ENCODE data around the gene DMD.
"Not testable (repeated sequence)": the region's sequence is repeated elsewhere in the genome, so short reads cannot be mapped to it uniquely, and the experiment has no call there.

Gene DMD

DNA sequence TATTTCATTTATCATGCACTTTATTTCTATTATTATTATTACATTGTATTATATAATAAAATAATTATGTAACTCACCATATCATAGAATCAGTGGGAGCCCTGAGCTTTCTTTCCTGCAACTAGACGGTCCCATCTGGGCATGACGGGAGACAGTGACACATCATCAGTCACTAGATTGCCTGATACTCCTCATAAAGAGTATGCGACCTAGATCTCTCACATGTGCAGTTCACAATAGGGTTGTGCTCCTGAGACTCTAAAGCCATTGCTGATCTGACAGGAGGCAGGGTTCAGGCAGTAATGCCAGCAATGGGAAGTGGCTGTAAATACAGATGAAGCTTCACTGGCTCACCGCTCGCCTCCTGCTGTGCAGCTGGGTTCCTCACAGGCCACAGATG, 62.3 kb downstream of the DMD start:
- DNase-seq = no peak

DNA sequence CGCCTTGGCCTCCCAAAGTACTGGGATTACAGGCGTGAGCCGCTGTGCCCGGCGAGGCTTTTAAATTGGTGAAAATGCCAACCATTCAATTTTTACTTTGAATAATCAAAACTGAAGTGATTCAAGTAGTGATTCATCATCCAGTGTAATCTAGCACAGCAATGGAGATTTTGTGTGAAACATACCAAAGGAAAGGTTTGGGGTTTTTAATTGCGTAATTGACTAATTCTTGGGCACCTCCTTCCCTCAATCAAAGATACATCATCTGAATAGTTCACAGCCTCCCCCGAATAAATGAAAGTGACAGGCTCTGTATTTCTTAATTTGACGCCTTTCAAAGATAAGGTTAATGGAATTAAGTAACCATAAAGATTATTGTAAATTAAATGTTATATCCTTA, 69.0 kb downstream of the DMD start:
- DNase-seq = no peak

DNA sequence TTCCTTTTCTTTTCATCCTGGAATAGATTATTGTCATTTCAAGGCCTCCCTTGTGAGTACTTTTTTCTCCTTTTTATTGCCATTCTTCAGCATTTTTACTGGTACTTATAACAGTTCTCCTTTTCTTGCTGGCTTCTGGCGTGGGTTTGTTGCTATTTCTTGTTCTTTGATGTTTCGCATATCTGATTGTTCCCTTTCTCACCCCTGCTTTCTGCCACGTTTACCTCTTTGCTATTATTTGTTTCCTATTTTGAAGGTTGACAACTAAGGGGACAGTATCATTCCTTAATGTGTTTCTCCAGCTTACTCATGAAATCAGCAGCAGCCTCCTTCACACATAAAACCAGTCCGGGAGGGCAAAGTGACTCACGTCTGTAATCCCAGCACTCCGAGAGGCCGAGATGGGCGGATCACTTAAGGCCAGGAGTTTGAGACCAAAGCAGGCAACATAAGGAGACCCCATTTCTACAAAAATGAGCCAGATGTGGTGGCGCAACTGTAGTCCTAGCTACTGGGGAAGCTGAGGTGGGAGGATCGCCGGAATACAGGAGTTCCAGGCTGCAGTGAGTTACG, 72.6 kb downstream of the DMD start:
- no peak for DNase-seq

DNA sequence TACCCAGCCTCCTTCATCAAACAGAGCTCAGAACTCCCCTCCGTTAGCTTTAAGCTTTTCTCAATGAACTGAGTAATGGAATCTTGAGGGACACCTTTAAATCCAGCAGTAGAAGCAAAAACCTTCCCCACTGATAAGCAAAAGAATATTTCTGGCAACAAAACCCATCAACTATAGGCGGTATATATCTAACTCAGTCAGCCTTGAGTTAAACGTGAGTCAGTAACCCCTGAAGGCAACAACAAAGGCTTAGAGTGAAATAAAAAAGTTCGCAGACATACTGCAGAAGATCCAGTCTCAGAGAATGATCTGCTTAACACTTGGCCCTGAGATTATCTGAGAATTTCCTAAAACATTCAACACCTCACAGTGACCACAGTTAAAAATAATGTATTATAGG, 77.2 kb downstream of the DMD start:
- no peak for DNase-seq

DNA sequence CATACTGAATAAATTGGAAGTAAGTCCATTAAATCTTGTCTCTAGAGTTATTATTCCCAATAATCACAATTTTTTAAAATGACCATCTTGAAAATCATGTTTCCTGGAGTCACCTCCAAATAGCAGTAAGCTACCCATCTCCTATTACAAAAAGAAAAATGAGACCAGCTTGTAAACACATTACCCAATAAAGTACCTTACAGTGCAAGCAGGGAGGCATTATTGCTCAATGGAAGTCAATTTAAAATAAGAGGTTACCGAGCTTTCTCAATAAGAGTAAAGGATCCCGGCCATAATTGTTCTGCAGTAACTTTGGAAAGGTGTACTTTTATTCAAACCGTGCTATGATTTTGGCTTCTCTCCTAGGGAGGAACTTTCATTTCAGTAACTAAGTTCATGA, 78.0 kb downstream of the DMD start:
- no peak for DNase-seq

DNA sequence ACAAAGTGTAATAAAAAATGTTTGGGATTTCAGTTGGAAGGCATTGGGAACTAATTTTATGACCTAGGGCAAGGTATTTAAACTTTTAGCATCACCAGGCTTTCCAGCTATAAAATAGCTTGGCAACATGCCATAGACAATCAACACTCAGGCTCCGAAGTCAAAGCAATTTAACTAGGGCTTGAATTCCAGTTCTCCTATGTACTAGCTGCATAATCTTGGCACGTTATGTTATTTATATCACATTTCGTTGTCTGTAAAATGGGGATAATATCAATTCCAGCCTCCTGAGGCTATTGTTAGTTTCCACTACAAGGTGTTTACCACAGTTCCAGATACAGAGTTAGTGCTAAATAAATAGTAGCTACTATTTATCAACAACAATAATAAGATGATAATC, 78.8 kb downstream of the DMD start:
- DNase-seq = no peak

DNA sequence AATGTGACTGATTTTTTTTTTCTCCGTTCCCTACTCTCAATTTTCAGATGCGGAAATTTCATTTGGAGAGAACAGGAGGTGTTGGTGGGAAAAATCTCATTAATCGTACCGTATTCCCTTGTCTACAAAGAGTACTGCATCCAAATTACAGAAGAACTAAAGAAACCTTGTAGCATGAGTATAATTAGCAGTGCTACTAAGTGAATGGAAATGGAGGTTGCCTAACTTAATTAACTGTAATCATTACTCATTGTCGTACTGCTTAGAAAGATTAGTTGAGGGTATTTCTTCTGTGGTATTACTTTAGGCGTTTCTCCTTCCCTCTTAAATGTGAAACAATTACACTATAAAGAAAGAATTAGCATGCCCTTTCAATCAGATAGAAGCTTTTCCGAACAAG, 81.7 kb downstream of the DMD start:
- no peak for DNase-seq

DNA sequence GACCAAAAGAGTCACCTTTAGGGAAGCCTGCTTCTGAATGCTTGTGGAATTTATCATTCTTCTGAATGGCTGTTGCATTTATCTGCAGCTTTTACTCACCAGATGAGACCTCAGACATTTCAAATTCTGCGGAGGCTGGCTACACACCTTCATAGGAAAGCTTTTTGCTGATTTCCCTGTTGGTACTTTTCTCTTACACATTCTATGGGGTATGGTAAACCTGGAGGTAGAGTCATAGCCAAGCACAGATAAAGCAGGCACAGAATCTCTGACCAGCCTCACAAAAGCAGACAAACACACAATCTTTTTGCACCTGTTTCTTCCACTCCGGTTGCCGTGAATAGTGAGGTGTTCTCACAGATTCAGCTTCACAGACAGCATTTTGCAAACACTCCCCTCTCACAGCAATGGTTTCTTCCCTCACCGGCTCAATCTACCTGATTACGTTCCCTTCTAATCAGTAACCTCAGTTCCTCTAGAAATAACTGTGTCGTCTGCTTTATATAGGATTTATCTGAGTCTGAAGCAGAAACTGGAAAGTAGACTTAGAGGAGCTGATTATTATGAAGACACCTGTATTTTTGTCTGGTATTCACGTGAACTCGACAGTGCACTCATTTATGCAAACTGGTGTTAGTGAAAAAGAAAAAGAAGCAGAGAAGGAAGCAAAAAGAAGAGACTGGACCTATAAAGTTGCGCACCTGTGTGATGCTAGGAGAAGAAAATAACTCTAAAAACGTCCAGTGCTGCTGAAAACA, 83.1 kb downstream of the DMD start:
- DNase-seq = no peak

DNA sequence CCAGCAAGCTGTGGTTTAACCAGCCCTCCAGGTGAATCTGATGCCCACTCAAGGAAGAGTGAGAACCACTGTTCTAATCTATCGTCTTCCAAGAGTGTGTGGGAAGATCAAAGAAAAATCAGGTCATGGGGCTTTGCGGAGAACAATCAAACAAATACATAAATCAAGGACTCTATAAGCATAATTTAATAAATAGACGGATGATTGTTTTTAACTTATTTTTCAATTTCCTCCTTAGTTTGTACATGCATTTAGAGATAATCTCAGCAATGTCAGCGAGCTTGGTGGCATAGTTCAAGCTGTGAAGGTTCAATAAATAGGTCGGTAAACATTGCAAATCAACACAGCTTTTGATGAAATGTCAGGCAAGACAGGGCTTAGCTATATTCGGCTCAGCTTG, 84.9 kb downstream of the DMD start:
- DNase-seq = no peak

DNA sequence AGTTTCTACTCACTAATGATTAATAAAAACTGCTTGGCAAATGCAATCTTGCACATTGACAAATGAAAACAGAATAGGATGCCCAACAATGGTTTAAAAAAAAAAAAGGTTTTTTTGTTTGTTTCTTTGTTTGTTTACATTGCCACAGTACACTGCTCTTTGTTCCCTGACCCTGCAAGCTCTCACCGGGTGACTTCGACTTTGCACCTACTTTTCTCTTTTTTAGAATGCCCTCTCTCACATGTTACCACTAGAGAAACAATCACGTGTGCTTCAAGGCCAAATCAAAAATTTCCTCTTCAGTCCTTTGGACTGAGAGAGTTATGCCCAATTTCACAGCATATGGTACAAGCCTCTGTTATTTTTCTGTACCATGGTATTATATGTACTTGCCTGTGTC, 101.5 kb downstream of the DMD start:
- DNase-seq = no peak

DNA sequence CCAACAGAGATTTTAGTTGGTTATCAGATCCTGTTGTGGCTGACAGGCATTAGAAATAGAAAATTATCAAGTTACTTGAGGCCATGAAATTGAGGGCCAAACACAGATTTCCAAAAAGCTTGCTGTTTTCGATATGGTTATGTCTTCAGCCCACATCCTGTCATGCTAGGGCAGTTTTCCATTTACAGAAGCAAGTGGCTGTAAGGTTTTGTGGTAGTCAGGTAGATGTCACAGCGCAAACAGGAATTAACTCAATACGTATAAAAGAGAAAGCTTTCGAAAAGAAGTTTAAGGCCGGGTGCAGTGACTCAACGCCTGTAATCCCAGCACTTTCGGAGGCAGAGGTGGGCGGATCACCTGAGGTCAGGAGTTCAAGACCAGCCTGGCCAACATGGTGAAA, 104.6 kb downstream of the DMD start:
- DNase-seq = no peak

DNA sequence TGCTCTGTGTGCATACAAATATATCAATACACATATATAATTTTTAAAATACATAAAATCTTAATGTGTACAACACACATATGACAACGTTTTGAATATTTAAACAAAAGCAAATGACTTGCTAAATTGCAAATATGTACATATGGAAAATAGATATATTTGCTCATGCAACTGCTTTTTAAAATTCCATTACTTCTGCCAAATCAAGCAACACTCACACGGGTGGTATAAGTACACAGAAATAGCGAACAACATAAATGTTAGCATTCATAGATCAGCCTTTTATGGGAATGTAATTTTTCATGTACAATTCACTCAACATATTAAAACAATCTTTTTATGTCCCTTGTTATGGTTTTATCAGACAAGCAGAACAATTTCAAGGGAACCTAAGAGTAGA, 116.3 kb downstream of the DMD start:
- DNase-seq = no peak

DNA sequence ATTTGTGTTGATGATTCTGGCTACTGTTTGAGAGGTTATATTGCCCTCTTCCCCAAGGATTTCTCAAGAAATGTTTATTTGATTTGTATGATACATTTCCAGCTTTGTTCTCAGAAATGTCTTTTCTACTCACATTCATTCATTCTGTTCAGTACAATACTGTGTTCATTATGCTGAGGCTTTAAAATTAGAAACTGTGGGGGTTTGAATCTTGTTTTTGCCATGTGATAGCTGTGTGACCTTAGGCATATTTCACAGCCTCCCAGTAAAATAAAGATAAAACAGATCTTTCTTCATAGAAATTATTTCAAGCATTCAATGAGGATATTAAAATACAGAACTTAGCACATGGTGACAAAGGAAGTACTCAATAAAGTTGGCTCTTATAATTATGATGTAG, 123.9 kb downstream of the DMD start:
- no peak for DNase-seq

DNA sequence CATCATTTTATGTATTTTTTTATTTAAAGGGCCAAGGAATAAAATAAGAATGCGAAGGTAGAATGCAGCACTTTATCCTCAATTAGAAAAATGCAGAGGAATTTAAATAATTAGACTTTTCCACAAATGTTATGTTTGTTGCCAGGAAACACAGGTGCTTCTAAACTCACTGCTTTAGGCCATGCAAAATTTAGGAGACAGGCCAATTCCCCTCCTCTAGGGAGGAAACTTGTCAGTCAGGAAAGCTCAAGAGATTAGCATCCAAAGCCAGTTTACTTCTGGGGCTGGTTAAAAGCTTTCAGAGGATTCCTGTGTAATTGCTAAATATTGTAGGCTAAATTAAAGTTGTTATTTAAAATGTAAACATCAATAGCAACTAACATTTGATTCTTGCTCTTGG, 124.5 kb downstream of the DMD start:
- DNase-seq = no peak

DNA sequence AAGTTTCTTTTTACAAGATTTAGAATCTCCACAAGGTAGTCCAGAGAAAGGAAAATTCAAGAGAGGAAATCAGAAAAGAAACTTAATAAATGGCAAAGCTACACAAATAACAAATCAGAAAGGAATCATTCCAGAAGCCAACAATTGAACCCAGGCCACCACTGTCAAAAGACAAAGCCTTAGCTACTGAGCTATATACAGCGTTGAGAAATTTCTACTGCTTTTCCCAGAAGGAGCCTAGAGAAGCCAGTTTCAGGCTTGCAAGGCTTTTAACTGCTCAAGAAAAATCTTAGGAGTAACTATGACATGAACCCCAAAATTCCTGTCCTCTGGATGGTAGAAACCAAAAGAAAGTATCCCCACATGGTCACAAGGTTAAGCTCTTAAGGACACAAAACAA, 129.0 kb downstream of the DMD start:
- no peak for DNase-seq

DNA sequence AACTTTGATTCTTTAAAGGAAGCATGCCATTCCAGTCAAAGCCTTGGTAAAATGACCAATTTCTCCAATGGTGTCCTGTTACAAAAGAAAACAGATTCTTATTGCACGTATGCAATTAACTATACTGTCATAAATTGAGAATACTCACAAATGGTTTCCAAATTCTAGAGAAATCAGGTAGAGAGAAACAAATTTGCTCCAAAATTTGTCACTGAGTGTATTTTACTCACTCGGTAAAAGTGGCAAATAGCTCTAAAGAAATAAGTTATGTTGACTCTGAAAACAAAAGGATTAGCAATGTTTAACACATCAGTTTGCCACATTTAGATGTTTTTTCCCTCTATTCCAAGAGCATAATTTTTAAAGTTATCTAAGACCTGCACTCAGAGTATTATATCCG, 133.1 kb downstream of the DMD start:
- DNase-seq = no peak

DNA sequence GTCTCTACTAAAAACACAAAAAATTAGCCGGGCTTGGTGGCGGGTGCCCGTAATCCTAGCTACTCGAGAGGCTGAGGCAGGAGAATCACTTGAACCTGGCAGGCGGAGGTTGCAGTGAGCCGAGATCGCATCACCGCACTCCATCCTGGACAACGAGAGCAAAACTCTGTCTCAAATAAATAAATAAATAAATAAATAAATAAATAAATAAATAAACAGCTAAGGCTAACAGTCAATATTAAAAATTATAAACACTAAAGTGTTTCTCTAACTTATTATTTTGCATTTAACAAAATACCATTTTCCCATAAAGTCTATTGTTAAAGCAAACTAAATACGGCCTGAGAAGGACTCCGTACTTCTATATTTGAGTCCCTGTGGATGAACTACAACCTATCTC, 137.7 kb downstream of the DMD start:
- not testable (repeated sequence) for DNase-seq

DNA sequence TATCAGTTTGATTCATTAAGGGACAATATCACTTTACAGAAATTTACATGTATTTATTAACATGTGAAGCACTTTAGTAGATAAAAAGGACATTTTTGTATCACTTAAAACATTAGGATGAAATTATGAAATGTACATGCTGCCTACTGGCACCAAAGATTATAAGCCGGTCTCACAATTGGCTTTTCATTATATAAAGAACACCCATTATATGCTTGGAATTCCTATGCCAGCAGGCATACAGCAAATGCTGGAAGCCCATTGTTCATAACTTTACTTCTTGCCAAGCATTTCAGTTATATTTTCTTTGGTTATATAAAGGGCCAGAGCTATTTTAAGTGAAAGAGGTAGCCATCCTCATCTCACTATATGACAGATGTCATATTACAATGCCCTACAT, 145.9 kb downstream of the DMD start:
- no peak for DNase-seq

DNA sequence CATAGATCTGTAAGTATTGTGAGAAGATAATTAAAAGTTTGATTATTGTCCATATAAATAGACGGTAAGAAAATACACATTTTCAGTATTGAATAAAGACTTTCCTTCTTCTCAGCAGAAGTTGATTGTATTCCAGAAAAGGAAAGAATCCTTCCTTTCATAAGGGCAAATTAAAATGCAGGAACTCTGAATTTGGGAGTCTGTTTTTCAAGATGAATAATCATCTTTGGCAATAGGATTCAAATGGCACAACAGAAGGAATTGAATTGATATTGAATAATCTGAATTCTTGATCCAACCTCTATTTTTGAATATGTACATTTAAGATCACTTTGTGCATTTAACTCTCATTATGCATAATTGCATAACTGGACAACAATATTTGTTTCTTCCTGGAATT, 149.3 kb downstream of the DMD start:
- DNase-seq = no peak

DNA sequence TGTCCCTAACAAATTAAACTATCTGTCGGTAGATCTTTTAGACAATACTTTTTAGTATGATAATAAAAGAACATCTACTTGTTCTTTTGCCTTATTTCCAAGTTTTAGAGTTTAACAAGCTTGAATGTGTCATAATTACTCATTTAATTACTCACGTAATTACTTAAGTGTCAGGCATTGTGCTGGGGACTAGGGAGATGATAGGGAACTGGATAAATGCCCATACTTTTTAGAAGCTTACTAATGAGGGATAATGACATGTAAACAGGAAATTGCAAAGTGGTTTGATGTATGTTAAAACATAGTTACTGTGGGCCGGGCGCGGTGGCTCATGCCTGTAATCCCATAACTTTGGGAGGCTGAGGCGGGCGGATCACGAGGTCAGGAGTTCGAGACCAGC, 158.3 kb downstream of the DMD start:
- DNase-seq = no peak

DNA sequence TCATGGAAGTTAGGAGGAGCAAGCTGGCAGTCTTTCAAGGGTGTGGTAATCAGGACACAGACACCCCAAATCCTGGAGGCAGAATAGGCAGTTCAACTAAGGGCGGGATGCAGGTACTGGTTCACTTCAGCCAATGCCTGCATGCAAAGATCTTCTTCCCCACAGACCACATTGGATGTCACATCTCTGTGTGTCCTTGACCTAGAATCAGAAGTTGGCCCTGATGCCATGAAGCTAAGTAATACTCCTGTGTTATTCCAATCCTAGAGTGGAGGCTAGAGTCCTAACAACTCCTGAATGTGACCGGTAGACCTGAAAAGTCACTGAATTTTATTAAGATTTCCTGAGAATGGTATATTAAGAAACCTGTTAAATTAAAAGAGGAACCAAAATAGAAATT, 165.5 kb downstream of the DMD start:
- DNase-seq = no peak

DNA sequence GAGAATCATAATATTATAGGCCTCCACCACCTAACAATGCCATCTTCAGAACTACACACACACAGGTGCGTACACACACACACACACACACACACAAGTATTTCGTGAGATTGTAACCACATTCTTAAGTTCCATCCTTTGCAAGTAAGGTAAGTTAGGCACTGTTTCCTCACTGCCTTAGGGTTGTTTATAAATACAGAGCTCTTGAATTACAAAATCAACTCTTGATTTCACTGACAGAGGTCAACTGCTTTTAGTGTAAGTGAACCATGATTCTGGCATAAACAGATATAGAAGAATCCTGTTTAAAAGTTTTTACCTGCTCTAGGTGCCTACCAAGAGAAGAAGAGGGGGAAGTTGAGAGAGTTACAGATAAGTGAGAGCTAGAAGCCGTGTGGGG, 166.1 kb downstream of the DMD start:
- DNase-seq = no peak

DNA sequence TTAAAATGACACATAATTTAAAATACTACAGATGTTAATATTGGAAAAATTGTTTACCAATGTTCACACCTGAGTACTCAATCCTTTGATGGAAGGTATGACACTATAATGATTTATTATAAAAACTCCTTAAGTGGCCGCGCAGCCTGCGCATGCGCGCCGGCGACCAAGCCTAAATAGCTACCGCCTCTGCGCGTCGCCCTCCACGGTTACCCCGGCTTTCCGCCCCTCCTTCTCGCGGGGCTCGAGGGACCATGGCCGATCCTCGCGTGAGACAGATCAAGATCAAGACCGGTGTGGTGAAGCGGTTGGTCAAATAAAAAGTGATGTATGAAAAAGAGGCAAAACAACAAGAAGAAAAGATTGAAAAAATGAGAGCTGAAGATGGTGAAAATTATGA, 170.2 kb downstream of the DMD start:
- DNase-seq = no peak

DNA sequence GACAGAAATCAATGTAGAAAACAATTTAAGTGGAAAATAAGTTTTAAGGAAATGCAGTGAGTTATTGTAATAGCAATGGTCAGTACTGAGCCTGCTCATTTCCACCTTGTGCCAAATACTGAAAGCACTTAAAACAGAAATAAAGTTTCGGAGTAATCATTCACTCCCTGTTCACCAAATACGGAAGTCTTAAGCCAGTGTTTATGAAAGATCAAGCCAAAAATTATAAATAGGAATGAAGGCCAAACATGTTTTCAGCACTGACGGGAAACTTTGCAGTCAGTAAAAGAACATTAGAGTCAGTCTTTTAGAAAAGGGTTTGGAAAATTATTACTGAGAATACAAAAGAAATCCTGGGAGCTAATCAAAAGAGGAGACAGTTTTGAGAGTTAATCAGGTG, 178.6 kb downstream of the DMD start:
- no peak for DNase-seq

DNA sequence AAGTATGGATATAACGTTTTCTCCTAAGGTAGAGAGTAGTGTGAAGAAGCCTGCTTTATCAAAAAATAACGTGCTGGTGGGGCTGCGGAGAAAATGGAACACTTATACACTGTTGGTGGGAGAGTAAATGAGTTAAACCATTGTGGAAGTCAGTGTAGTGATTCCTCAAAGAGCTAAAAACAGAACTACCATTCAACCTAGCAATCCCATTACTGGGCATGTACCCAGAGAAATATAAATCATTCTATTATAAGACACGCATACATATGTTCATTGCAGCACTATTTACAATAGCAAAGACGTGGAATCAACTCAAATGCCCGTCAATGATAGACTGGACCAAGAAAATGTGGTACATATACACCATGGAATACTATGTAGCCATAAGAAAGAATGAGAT, 196.4 kb downstream of the DMD start:
- no peak for DNase-seq
